A204.1 (cell line): ENCODE measurements around the gene CELF5.

ENCODE experiments used
- FAIRE-seq: peaks from 2 replicates; lab custom pipeline; 2012; peaks lifted over from hg19 to GRCh38; lab: Jason Lieb, UNC

CELF5 gene

DNA sequence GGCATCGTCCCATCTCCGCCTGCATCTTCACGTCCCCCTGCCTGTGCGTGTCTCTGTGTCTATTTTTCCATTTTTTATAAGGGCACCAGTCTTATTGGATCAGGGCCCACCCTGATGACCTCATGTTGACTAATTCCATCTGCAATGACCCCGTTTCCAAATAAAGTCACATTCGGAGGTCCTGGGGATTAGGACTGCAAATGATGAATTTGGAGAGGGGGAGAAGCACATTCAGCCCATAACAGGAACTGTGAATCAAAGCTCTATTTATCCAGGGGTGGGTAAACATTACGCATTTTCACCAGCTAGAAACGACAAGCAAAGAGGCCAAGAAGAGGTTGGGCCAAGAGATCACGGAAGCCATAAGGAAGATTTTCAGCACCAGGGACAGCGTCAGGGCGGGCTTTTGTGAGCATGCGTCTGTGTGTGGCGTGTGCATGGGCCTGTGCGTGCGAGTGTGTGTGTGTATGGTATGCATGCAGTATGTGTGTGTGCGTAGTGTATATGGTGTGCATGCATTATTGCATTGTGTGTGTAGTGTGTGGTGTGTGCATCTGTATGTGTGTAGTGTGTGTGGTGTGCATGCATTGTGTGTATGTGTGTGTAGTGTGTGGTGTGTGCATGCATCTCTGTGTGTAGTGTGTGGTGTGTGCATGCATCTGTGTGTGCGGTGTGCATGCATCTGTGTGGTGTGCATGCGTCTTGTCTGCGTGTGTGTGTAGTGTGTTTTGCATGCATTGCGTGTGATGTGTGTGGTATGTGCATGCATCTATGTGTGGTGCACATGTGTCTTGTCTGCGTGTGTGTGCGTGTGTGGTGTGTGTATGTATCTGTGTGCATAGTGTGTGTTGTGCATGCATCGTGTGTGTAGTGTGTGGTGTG lies 19.6 kb downstream of the CELF5 start:
- no peak for FAIRE-seq

GRCh38 chr19:3245050-3245449 lies 20.6 kb downstream of the CELF5 start:
- no peak for FAIRE-seq

DNA sequence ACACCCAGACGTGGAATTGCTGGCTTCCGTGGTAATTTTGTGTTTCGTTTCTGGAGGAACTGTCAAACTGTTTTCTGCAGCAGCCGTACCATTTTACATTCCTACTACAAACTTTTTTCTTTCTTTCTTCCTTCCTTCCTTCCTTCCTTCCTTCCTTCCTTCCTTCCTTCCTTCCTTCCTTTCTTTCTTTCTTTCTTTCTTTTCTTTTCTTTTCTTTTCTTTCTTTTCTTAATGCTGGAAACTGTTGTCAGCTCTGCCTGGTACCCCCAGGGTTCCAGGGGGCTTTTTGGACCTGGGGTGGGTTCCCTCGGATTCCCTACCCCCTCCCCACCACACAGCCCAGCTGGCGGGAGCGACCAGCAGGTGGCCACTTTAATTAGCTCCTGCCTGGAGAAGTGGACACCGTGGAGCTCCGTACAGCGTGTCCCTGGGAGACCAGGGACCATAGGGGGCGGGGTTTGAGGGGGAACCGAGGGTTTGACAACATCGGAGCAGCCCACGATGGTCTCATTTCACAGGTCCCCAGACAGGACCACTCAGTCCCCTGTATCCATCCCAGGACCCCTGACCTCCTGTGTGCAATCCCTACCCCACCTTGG lies 24.4 kb downstream of the CELF5 start:
- FAIRE-seq, result no peak

DNA sequence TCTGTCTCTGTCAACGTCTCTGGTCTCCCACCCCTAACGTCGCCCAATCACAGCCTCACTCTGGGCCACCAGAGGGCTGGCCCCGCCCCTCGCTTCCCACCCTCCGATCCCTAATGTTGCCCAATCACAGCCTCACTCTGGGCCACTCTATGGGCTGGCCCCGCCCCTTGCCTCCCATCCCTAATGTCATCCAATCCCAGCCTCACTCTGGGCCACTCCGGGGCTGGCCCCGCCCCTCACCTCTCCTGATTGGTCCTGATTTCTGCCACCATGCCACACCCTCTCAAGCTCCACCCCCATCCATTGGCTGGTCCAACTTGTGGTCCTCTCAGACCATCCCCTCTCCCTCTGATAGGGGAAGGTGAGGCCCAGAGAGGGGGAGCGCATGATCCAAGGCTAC lies 24.9 kb downstream of the CELF5 start:
- no peak for FAIRE-seq

GRCh38 chr19:3250675-3251074 lies 26.2 kb downstream of the CELF5 start:
- FAIRE-seq, result no peak

- FAIRE-seq, result no peak
Measured at GRCh38 chr19:3251229-3251628, 26.8 kb downstream of the CELF5 start.

DNA sequence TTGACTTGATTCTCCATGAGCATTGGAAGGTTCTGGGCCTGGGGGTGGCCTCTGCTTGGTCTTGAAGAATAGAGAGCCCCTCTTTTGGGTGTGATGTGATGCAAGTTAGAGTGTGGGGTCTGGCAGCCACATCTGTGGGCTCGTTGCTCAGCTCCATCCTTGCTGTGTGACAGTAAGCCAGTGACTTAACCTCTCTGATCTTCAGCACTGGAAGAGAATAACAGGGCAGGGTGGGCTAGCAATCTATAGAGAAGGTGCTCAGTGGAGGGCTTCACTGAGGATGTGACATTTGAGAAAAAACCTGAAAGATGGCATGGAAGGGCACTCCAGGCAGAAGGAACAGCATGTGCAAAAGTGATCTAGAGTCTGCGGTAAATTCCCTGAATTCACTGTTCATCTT lies 28.2 kb downstream of the CELF5 start:
- no peak for FAIRE-seq

GRCh38 chr19:3253270-3253669 lies 28.8 kb downstream of the CELF5 start:
- no peak for FAIRE-seq

- no peak for FAIRE-seq
Measured at GRCh38 chr19:3254520-3254919, 30.1 kb downstream of the CELF5 start.

DNA sequence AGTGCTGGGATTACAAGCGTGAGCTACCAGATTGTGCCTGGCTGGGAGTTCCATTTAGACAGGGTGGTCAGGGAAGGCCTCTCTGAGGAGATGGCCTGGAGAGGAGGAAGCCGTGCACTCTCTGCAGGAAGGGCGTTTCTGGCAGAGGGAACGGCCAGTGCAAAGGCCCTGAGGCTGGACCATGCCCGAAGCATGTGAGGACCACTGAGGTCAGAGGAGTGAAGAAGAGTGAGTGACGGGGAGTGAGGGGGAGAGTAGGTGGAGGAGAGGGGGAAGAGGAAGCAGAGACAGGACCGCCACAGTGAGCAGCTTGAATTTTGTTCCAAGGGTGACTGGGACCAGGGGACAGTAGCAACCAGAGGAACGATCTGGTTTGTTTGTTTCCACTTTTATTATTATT lies 32.6 kb downstream of the CELF5 start:
- no peak for FAIRE-seq

DNA sequence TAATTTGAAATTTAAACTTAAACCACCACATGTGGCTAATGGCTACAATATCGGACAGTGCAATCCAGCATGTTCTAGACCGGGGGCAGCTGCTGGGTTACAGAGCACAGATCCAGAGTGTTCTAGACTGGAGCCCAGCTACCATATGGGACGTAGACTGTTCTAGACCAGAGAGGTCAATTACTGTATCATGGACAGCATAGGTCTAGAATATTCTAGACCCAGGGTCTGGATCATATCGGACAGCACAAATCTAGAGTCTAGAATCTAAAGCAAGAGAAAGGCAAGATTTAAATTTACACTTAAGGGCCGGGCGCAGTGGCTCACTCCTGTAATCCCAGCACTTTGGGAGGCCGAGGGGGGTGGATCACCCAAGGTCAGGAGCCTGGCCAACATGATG lies 37.9 kb downstream of the CELF5 start:
- no peak for FAIRE-seq

GRCh38 chr19:3263866-3264265 lies 39.4 kb downstream of the CELF5 start:
- FAIRE-seq, result no peak

DNA sequence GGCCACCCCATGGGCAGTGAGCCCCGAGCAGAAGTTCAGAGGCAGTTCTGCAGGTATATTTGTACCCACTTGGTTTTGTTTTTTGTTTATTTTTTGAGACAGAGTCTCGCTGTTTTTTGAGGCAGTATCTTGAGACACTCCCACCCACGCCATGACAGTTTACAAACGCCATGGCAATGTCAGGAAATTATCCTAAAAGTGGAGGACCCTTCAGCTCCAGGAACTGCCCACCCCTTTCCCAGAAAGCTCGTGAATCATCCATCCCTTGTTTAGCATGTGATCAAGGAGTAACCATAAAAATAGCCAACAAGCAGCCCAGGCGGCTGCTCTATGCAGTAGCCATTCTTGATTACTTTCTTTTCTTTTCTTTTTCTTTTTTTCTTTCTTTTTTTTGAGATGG lies 41.0 kb downstream of the CELF5 start:
- FAIRE-seq, result no peak

DNA sequence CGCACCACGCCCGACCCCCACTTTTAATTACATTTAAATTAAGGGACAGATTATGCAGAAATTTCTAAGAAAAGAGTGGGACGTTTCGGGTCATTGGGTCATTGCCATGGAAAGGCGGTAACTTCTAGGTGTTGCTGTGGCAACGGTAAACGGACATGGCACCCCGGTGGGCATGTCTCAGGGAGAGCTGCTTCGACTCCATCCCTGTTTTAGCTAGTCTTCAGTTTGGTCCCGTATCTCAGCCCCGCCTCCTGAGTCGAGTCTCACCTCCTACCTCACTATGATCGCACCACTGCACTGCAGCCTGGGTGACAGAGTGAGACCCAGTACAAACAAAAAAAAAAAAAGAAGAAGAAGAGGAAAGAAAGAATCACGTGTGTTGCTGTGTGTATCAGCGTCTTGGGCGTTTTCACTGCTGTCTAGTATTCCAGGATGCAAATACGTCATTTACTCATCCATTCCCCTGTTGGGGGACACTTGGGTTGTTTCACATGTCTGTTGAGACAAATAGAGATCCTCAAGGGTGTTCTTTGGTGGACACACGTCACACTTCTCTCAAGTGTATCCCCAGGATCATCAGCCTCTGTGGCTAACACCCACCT lies 41.7 kb downstream of the CELF5 start:
- FAIRE-seq, result no peak

- no peak for FAIRE-seq
Measured at GRCh38 chr19:3266792-3267514, 42.5 kb downstream of the CELF5 start.

DNA sequence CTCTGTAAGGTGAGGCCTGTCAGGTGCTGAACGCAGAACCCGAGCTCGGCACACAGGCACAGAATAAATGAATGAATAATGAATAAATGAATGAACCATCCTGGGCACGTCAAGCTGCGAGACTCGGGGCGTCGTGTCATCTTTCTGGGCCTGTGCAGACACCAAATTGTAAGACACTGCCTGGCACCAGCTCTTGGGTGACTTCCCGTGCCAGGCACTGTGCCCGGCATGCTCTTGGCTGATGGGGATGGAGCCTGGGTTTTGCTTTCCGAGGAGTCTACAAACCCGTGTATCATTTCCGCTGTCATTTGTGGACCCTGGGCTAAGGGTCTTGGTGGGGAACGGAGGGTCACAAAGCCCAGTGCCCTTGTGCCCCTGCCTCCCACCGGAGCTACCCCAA lies 43.9 kb downstream of the CELF5 start:
- FAIRE-seq, result no peak

- FAIRE-seq, result no peak
Measured at GRCh38 chr19:3268763-3269162, 44.3 kb downstream of the CELF5 start.

DNA sequence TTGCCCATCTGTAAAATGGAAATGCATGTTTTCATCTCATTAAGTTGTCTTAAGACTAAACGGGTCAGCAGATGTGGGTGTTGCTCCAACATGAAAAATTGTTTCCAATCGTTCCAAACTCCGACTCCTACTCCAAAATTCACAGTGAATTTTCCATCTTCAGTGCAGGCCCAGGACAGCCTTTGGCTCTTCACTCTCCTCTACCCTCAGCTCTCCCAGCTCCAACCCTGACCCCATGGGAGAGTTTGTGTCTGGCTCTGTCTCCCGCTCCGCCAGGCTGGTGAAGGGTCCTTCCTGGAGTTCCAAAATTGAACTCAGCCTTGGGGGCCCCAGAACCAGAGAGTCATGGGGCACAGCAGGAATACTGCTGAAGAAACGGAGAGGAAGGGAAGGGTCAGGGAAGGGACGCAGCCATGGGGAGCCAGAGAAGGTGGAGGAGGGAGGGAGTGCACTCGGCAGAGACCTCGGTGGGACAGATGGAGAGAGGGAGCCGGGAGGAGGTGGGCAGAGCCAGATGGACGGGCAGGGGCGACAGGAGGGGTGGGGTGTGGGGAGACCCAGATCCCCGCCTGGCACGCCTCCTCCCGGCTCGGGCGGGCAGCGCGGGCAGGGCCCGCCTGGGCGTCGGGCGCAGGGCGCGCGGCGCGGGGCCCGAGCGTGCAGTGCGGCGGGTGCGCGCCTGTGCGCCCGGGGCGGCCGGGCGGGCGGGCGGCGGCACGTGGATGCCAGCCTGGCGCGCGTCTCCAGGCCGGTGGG lies 45.6 kb downstream of the CELF5 start:
- no peak for FAIRE-seq

GRCh38 chr19:3270902-3271301 lies 46.4 kb downstream of the CELF5 start:
- FAIRE-seq, result no peak

GRCh38 chr19:3272401-3272931 lies 48.0 kb downstream of the CELF5 start:
- no peak for FAIRE-seq

DNA sequence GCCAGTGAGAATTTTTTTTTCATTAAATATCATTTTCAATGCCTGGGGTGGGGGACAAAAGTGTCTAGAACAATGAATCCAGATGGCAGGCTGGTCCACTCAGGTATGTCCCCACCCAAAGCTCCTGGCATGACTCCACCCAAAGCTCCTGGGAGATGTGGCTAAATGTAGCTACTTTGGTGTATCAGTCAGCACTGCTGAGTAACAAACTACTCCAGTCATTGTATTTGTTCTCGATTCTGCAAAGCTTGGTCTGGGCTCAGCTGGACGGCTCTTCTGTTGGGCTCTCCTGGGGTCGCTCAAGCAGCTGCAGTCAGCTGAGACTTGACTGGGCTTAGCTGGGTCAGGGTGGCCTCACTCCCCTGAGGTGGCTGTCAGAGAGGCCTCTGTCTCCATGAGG lies 48.5 kb downstream of the CELF5 start:
- FAIRE-seq, result no peak
